CD4-positive, alpha-beta T cell treated with Interferon alpha-2 for 1 hour (primary cell): ENCODE results near the gene RSL1D1.
"Not testable (repeated sequence)": the region's sequence is repeated elsewhere in the genome, so short reads cannot be mapped to it uniquely, and the experiment has no call there.

Experiments used
- DNase-seq, 2 donors: peaks; one replicate each; pipeline ENCODE4 v3.0.0-alpha.2; 2020 to 2022

The RSL1D1 gene

GRCh38 chr16:11797166-11797956, 54.0 kb downstream of the RSL1D1 start, which contains the start of gene ZC3H7A:
Gene ZC3H7A, minus strand, starts transcription at chr16:11797258. Its CDS starts 14,904 bp downstream, at chr16:11782354.
- peak; percentile 94 to 96 for DNase-seq

GRCh38 chr16:11796227-11797165, 54.8 kb downstream of the RSL1D1 start:
- peak; percentile 22 to 50 for DNase-seq

- no peak for DNase-seq
Observed at GRCh38 chr16:11795887-11796226, 55.5 kb downstream of the RSL1D1 start.

GRCh38 chr16:11794996-11795886, 56.1 kb downstream of the RSL1D1 start:
- no peak for DNase-seq

- DNase-seq, result no peak
Observed at GRCh38 chr16:11794447-11794846, 56.9 kb downstream of the RSL1D1 start.

- DNase-seq, result no peak
Observed at GRCh38 chr16:11793840-11794239, 57.5 kb downstream of the RSL1D1 start.

GRCh38 chr16:11792410-11793241, 58.7 kb downstream of the RSL1D1 start:
- no peak for DNase-seq

GRCh38 chr16:11791144-11791828, 60.1 kb downstream of the RSL1D1 start:
- DNase-seq, result no peak

GRCh38 chr16:11788914-11789313, 62.4 kb downstream of the RSL1D1 start:
- DNase-seq, result no peak

- DNase-seq, result not testable (repeated sequence)
Observed at GRCh38 chr16:11784980-11785599, 66.3 kb downstream of the RSL1D1 start.

- not testable (repeated sequence) for DNase-seq
Observed at GRCh38 chr16:11784381-11784780, 67.0 kb downstream of the RSL1D1 start.

GRCh38 chr16:11784038-11784369, 67.3 kb downstream of the RSL1D1 start:
- DNase-seq, result no peak
